HCT116 (cell line): Measurements from ENCODE around the gene NFIA. TPM values are rescaled to one million over a fixed set of nuclear protein-coding genes. Genes with fewer than 3 reads are reported as not detected.

Experiments
- ATAC-seq: fragments of 200-7000 bp; cut with Tn5 transposase; 2 replicates; pipeline ENCODE4 v1.9.1; 2020; ENCODE audit warnings: mild to moderate bottlenecking, moderate library complexity
- BruUV-seq: library from RNA; stranded (reverse); fragments of 400-500 nt; replicated peaks from 2 replicates; lab custom pipeline; 2021; lab: Mats Ljungman, UMichigan
- CTCF ChIA-PET: fragments of 300-600 bp; sonication (Branson Sonifier 250); formaldehyde crosslinking; loops from one replicate; lab custom pipeline; 2021; ENCODE audit warnings: antibody characterized with exemption; lab: Charles Lee
- POLR2A ChIA-PET: fragments of 300-600, 350-600 bp; sonication (Branson Sonifier 250); formaldehyde crosslinking; loops from one replicate; lab custom pipeline; 2021; ENCODE audit warnings: antibody characterized with exemption; lab: Charles Lee
- RAD21 ChIA-PET, 2 experiments: fragments of 300-600 bp; sonication (Branson Sonifier 250); formaldehyde crosslinking; loops; one replicate each; lab custom pipeline; 2023; ENCODE audit warnings: low total read pairs in 2 of 2; ENCODE audit not compliant: uncharacterized antibody in 2 of 2, unreplicated experiment in 2 of 2, low non-redundant PET in 1 of 2; lab: Charles Lee
- DNase-seq: peaks from one replicate; pipeline ENCODE4 v3.0.0-alpha.2; 2010; ENCODE audit warnings: low read depth, low spot score
- H2AFZ ChIP-seq: fragments of 200-600 bp; shearing (Covaris generic), sonication (generic); 2 replicates; pipeline ENCODE4 v1.6.1; 2017; ENCODE audit warnings: low read depth, mixed run types, mixed read lengths, antibody characterized with exemption, low read length; ENCODE audit not compliant: poor library complexity, severe bottlenecking
- H3K27ac ChIP-seq: 2 replicates; pipeline ENCODE4 v1.5.1; 2012; ENCODE audit warnings: low read depth, low read length
- H3K27me3 ChIP-seq: fragments of 200-600 bp; sonication (generic); 2 replicates; pipeline ENCODE4 v1.6.1; 2016; ENCODE audit warnings: mixed run types, low read length, mixed read lengths; ENCODE audit not compliant: insufficient read depth
- H3K36me3 ChIP-seq, 2 experiments: fragments of 200-500 bp in 1 of 2; fragments of 200-600 bp in 1 of 2; sonication (Bioruptor generic) in 1 of 2; sonication (generic) in 1 of 2; 2 replicates each; pipeline versions ENCODE4 v1.5.1 to v1.6.1; 2014 to 2016; ENCODE audit warnings: low read length in 2 of 2, inconsistent platforms in 1 of 2, mixed read lengths in 1 of 2, mixed run types in 1 of 2; ENCODE audit not compliant: insufficient read depth in 2 of 2, control insufficient read depth in 1 of 2
- H3K4me1 ChIP-seq, 2 experiments: fragments of 200-600 bp in 1 of 2; sonication (generic) in 1 of 2; 2 replicates each; pipeline versions ENCODE4 v1.5.1 to v1.6.1; 2012 to 2017; ENCODE audit warnings: low read length in 2 of 2, inconsistent platforms in 1 of 2, mild to moderate bottlenecking in 1 of 2, mixed read lengths in 1 of 2, mixed run types in 1 of 2, moderate library complexity in 1 of 2; ENCODE audit not compliant: insufficient read depth in 2 of 2, control insufficient read depth in 1 of 2
- H3K4me2 ChIP-seq: fragments of 200-600 bp; sonication (generic); 2 replicates; pipeline ENCODE4 v1.6.1; 2017; ENCODE audit warnings: mixed run types, low read length, mixed read lengths
- H3K4me3 ChIP-seq, 2 experiments: fragments of 200-600 bp in 1 of 2; sonication (generic) in 1 of 2; replicated peaks in 1 of 2; 2 replicates each; pipeline ENCODE4 v1.5.1; 2011 to 2016; ENCODE audit warnings: low read length in 2 of 2, control low read depth in 1 of 2, low read depth in 1 of 2, mild to moderate bottlenecking in 1 of 2, mixed read lengths in 1 of 2, mixed run types in 1 of 2
- H3K79me2 ChIP-seq: fragments of 200-600 bp; sonication (generic); 2 replicates; pipeline ENCODE4 v1.6.1; 2017; ENCODE audit warnings: mild to moderate bottlenecking, mixed run types, low read length, moderate library complexity, mixed read lengths; ENCODE audit not compliant: insufficient read depth
- H3K9ac ChIP-seq: fragments of 200-600 bp; sonication (generic); 2 replicates; pipeline ENCODE4 v1.6.1; 2016; ENCODE audit warnings: low read length, mixed read lengths
- H3K9me2 ChIP-seq: fragments of 200-600 bp; sonication (generic), shearing (Covaris generic); 2 replicates; pipeline ENCODE4 v1.6.1; 2017; ENCODE audit warnings: mixed run types, mild to moderate bottlenecking, moderate library complexity; ENCODE audit not compliant: insufficient read depth
- H3K9me3 ChIP-seq, 2 experiments: fragments of 200-500 bp in 1 of 2; fragments of 200-600 bp in 1 of 2; sonication (Bioruptor generic) in 1 of 2; sonication (generic) in 1 of 2; 2 replicates each; pipeline ENCODE4 v1.6.1; 2014 to 2017; ENCODE audit warnings: low read length in 2 of 2, mixed read lengths in 2 of 2, inconsistent platforms in 1 of 2, low read depth in 1 of 2, mild to moderate bottlenecking in 1 of 2, mixed run types in 1 of 2, moderate library complexity in 1 of 2; ENCODE audit not compliant: control insufficient read depth in 1 of 2, insufficient read depth in 1 of 2
- H4K20me1 ChIP-seq: fragments of 200-600 bp; sonication (generic), shearing (Covaris generic); 2 replicates; pipeline ENCODE4 v1.6.1; 2017; ENCODE audit warnings: mixed run types, mild to moderate bottlenecking, moderate library complexity; ENCODE audit not compliant: insufficient read depth
- EGR1 ChIP-seq: IDR thresholded peaks from 2 replicates; pipeline ENCODE4 v1.6.1; 2012; ENCODE audit warnings: low read depth
- ELF1 ChIP-seq: IDR thresholded peaks from 2 replicates; pipeline ENCODE4 v1.6.1; 2012; ENCODE audit warnings: low read depth, borderline replicate concordance
- EZH2 ChIP-seq: fragments of 200-600 bp; sonication (generic); IDR thresholded peaks from 2 replicates; pipeline ENCODE4 v1.6.1; 2017; ENCODE audit warnings: antibody characterized with exemption, mixed run types
- EZH2phosphoT487 ChIP-seq: fragments of 200-600 bp; IDR thresholded peaks from 2 replicates; pipeline ENCODE4 v1.6.1; 2018; ENCODE audit warnings: antibody characterized with exemption, borderline replicate concordance
- JUND ChIP-seq: IDR thresholded peaks from 2 replicates; pipeline ENCODE4 v1.6.1; 2012
- SIN3A ChIP-seq: IDR thresholded peaks from 2 replicates; pipeline ENCODE4 v1.6.1; 2012; ENCODE audit warnings: low read depth
- SRF ChIP-seq: IDR thresholded peaks from 2 replicates; pipeline ENCODE4 v1.6.1; 2012; ENCODE audit warnings: low read depth
- TCF7L2 ChIP-seq: IDR thresholded peaks from 2 replicates; pipeline ENCODE4 v1.7.0; 2011; ENCODE audit warnings: borderline replicate concordance, inconsistent platforms; ENCODE audit not compliant: insufficient read depth, insufficient read length; ENCODE audit errors: extremely low read depth
- YY1 ChIP-seq: IDR thresholded peaks from 2 replicates; pipeline ENCODE4 v1.6.1; 2011; ENCODE audit warnings: low read length, low read depth, moderate library complexity, mild to moderate bottlenecking; ENCODE audit not compliant: insufficient replicate concordance; ENCODE audit errors: extremely low read depth
- ZBTB33 ChIP-seq: IDR thresholded peaks from 2 replicates; pipeline ENCODE4 v1.6.1; 2011; ENCODE audit warnings: mild to moderate bottlenecking, low read length, moderate library complexity; ENCODE audit not compliant: insufficient replicate concordance; ENCODE audit errors: extremely low read depth
- intact Hi-C: fragments of 100-400 bp; cut with micrococcal nuclease; formaldehyde crosslinking; loops from 2 replicates; pipeline ENCODE4 v1.10.0; 2022
- total RNA-seq: library from RNA; stranded (reverse); gene quantifications from one replicate; pipeline ENCODE4 v1.2.1, GENCODE V29; 2021; ENCODE audit not compliant: unreplicated experiment
- TF ChIP-seq, protein P1 (sequence below), 3 experiments: fragments of 200-600 bp in 1 of 3; sonication (generic) in 1 of 3; IDR thresholded peaks in 2 of 3; conservative IDR thresholded peaks in 1 of 3; 2 replicates each; pipeline ENCODE4 v1.5.1; 2012 to 2017; ENCODE audit warnings: low read depth in 2 of 3, low read length in 2 of 3, antibody characterized with exemption in 1 of 3, borderline replicate concordance in 1 of 3, control low read depth in 1 of 3, mild to moderate bottlenecking in 1 of 3, mixed read lengths in 1 of 3, mixed run types in 1 of 3, moderate library complexity in 1 of 3; ENCODE audit not compliant: insufficient read depth in 1 of 3
- TF ChIP-seq, protein P2 (sequence below): IDR thresholded peaks from 2 replicates; pipeline ENCODE4 v1.6.1; 2012

NFIA gene
- total RNA-seq, 1 experiment from 2014 or later = 17.2 TPM

GRCh38 chr1:61406467-61406866, 324.1 kb downstream of the NFIA start (continued):
- TF ChIP-seq, protein P1, sequence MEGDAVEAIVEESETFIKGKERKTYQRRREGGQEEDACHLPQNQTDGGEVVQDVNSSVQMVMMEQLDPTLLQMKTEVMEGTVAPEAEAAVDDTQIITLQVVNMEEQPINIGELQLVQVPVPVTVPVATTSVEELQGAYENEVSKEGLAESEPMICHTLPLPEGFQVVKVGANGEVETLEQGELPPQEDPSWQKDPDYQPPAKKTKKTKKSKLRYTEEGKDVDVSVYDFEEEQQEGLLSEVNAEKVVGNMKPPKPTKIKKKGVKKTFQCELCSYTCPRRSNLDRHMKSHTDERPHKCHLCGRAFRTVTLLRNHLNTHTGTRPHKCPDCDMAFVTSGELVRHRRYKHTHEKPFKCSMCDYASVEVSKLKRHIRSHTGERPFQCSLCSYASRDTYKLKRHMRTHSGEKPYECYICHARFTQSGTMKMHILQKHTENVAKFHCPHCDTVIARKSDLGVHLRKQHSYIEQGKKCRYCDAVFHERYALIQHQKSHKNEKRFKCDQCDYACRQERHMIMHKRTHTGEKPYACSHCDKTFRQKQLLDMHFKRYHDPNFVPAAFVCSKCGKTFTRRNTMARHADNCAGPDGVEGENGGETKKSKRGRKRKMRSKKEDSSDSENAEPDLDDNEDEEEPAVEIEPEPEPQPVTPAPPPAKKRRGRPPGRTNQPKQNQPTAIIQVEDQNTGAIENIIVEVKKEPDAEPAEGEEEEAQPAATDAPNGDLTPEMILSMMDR (IDR thresholded peaks at IDR 0.05 in 2 of 3, conservative IDR thresholded peaks at IDR 0.05 in 1 of 3; ENCODE audit: borderline replicate concordance in 1 of 3, insufficient read depth in 1 of 3, low read depth in 2 of 3, low read length in 2 of 3) = no peak
- no peak for TF ChIP-seq ZBTB33
- TF ChIP-seq SRF = no peak
- TF ChIP-seq, all 23 proteins: peak for 0

DNA sequence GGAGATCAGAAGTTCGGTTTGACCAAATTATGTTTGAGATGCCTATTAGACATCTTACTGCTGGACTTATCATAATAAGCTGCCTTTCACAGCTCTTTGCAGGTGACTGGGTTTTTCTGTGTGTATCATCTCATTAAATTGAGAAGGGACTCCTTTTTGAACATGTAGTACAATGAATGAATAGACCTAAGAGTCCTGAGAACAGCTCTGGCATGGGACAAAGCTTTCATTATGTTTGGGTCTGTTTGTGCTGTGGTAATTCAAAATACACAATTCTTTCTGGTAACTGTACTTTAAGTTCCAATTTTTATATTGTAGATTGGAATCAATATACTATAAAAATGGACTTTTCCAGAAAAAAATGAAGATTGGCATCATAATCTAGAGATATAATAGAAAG, 330.2 kb downstream of the NFIA start:
- Histone ChIP-seq H3K9me2 (no peaks in the 10 kb centered on the region), H2AFZ (no peak overlapping the region), H3K4me2 (no peak overlapping the region), H3K9me3 (no peaks in the 10 kb centered on the region), H3K4me1 (no peaks in the 10 kb centered on the region), H4K20me1 (no peaks in the 10 kb centered on the region), H3K9ac (no peak overlapping the region), H3K79me2 (no peaks in the 10 kb centered on the region), H3K36me3 (no peaks in the 10 kb centered on the region; a peak in 1 of 4 replicates), H3K27me3 (no peaks in the 10 kb centered on the region), H3K4me3 (no peak overlapping the region), H3K27ac (no peak overlapping the region)
- POLR2A ChIA-PET = no interaction called here
- DNase-seq = no peak
- BruUV-seq = no TSS peak
- ATAC-seq = no peak
- RAD21 ChIA-PET = no interaction called here
- intact Hi-C loops = no loop called here
- CTCF ChIA-PET = no interaction called here
- no peak for TF ChIP-seq EZH2phosphoT487
- TF ChIP-seq, protein P1 (IDR thresholded peaks at IDR 0.05 in 2 of 3, conservative IDR thresholded peaks at IDR 0.05 in 1 of 3; ENCODE audit: borderline replicate concordance in 1 of 3, insufficient read depth in 1 of 3, low read depth in 2 of 3, low read length in 2 of 3) = no peak
- no peak for TF ChIP-seq EGR1
- TF ChIP-seq YY1 = no peak
- TF ChIP-seq TCF7L2 = no peak
- no peak for TF ChIP-seq ZBTB33
- TF ChIP-seq, protein P2, sequence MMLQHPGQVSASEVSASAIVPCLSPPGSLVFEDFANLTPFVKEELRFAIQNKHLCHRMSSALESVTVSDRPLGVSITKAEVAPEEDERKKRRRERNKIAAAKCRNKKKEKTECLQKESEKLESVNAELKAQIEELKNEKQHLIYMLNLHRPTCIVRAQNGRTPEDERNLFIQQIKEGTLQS = no peak
- no peak for TF ChIP-seq JUND
- TF ChIP-seq SIN3A = no peak
- TF ChIP-seq EZH2 = no peak
- no peak for TF ChIP-seq SRF
- TF ChIP-seq ELF1 = no peak
